ENCODE results near the gene ANKRD33. TPM values are rescaled to one million over a fixed set of nuclear protein-coding genes. Genes with fewer than 3 reads are reported as not detected.

The ANKRD33 gene
- total RNA-seq, 3 donors from 2014 or later (not counting 1 experiment from before 2014, with no cell fraction given) = not detected

DNA sequence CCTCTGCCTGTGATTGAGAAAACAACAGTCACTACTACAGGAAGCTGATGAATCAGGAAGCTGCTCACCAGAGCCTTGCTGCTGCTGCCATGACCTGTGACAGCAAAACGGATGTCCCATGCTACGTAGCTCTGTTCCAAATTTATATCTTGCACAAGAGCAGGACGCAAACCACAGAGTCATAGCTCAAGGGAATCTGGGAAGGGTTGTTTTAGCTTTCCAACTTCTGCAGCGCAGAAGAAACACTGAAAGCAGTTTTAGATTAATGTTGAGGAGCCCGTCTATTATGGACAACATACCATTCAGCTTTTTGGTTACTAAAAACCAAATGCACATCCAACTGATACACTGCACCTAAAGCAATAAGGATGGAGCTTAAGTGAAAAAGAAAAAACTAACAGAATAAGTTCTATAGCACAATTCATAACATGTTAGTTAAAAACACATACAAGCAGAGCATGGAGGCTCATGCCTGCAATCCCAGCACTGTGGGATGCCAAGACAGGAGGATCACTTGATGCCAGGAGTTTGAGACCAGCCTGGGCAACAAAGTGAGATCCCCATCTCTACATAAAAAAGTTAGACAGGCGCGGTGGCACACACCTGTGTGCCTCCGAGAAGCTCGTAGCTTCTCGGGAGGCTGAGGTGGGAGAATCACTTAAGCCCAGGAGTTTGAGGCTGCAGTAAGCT lies 1.7 kb upstream of the ANKRD33 start:
- peak; percentile 89 to 98 (median 95) for ATAC-seq
- intact Hi-C loops (cut with micrococcal nuclease) = no loop called here
- H3K9me3 ChIP-seq (ENCODE audit: control insufficient read depth, insufficient read depth, low read length) = no peaks in the 10 kb centered on the region
- peaks cover 0 to 4% of the 10 kb centered on the region in 2 donors for H3K27me3 Mint-ChIP-seq (ENCODE audit: low read depth in 2 of 2)
- H3K9me3 Mint-ChIP-seq = no peaks in the 10 kb centered on the region
- no peak overlapping the region for H3K27ac ChIP-seq (ENCODE audit: low read length)
- peaks cover 11 to 13% of the 10 kb centered on the region in 2 donors for H3K4me1 Mint-ChIP-seq
- no peaks in the 10 kb centered on the region for H3K27me3 ChIP-seq (ENCODE audit: control insufficient read depth, insufficient read depth, low read length)
- H3K36me3 ChIP-seq (ENCODE audit: control insufficient read depth, insufficient read depth, low read length) = no peaks in the 10 kb centered on the region
- H3K4me1 ChIP-seq (ENCODE audit: control insufficient read depth, insufficient read depth, low read length) = peaks cover 12% of the 10 kb centered on the region
- TF ChIP-seq, protein P1, sequence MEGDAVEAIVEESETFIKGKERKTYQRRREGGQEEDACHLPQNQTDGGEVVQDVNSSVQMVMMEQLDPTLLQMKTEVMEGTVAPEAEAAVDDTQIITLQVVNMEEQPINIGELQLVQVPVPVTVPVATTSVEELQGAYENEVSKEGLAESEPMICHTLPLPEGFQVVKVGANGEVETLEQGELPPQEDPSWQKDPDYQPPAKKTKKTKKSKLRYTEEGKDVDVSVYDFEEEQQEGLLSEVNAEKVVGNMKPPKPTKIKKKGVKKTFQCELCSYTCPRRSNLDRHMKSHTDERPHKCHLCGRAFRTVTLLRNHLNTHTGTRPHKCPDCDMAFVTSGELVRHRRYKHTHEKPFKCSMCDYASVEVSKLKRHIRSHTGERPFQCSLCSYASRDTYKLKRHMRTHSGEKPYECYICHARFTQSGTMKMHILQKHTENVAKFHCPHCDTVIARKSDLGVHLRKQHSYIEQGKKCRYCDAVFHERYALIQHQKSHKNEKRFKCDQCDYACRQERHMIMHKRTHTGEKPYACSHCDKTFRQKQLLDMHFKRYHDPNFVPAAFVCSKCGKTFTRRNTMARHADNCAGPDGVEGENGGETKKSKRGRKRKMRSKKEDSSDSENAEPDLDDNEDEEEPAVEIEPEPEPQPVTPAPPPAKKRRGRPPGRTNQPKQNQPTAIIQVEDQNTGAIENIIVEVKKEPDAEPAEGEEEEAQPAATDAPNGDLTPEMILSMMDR (IDR thresholded peaks at IDR 0.05) = no peak
- peak in 1 of 2 donors; percentile 72 for DNase-seq
- no peak overlapping the region for H3K4me3 ChIP-seq (ENCODE audit: low read length)
- peak overlapping the region; percentile 70 for H3K4me3 Mint-ChIP-seq
- peak overlapping the region; percentile 77 to 78 for H3K27ac Mint-ChIP-seq
- H3K36me3 Mint-ChIP-seq = no peaks in the 10 kb centered on the region
- 53% methylated on average over 9 of the region's 10 CpGs for WGBS (ENCODE audit: insufficient coverage)

DNA sequence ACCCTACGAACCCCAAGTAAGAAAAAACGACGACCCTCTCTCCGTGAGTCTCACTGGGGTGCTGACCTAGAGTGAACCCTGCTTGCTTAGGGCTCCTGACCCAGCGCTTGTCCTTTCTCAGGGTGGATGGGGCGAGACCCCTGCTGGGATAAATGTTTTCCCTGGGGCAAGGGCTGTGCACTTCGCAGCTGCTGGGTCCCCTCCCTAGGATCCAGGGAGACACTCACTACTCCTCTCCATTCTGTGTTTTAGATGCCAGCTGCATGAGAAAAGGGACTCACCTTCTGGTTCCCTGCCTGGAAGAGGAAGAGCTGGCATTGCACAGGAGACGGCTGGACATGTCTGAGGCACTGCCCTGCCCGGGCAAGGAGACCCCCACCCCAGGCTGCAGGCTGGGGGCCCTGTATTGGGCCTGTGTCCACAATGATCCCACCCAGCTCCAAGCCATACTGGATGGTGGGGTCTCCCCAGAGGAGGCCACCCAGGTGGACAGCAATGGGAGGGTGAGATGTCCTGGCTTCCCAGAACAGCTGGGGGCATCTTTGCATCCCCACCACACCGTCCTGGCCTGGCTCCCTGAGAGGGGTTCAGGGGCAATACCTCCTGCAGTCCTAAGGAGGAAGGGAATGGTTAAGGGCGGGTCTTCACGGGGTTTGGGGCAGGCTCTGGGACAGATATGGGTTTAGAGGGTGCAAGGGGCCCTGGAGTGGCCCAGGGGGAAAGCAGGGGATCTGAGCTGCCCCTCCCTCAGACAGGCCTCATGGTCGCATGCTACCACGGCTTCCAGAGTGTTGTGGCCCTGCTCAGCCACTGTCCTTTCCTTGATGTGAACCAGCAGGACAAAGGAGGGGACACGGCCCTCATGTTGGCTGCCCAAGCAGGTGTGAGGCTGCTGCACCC lies 663 bp downstream of the ANKRD33 start:
- H3K36me3 Mint-ChIP-seq = no peaks in the 10 kb centered on the region
- no peak overlapping the region for H3K4me3 Mint-ChIP-seq
- no peaks in the 10 kb centered on the region for H3K36me3 ChIP-seq (ENCODE audit: control insufficient read depth, insufficient read depth, low read length)

DNA sequence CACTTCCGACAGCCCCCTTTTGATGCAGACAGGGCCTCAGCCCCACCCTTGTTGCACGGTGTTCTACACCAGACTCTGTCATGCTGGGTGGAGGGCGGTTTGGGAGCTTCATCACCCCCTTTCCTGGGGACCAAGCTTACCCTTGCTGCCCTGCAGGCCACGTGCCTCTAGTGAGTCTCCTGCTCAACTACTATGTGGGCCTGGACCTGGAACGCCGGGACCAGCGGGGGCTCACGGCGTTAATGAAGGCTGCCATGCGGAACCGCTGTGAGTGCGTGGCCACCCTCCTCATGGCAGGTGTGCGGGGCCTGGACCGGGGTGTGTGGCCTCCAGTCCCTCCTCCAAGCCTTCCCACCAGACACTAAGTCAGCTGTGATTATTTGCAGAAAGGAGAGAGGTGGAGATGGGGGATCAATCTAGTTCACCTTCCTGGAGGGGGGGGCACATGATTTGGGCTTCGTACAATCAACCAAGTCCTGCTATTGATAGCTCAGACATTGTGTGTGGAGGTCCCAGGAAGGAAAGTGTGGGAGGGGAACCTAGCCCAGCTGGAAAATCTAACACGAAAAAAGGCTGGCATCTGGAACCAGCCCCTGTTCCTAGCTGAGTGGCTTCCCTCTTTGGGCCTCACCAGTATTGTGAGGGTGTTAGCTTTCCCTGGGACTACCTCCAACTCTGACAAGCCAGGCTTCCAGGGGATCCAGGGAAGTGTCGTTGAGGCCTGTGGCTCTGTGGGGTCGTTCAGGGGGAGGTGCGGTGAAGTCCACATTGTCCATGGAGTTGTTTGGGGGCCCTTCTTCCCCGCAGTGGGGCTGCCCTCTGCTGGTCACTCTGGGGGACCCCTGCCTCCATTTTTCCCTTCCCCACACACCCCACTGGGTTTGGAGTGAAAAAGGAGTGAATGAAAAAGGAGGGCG lies 1.6 kb downstream of the ANKRD33 start:
- DNase-seq = no peak
- no peaks in the 10 kb centered on the region for H3K9me3 ChIP-seq (ENCODE audit: control insufficient read depth, insufficient read depth, low read length)
- H3K27ac Mint-ChIP-seq = no peak overlapping the region
- H3K4me3 Mint-ChIP-seq = no peak overlapping the region
- no peaks in the 10 kb centered on the region for H3K36me3 ChIP-seq (ENCODE audit: control insufficient read depth, insufficient read depth, low read length)
- no peaks in the 10 kb centered on the region for H3K27me3 ChIP-seq (ENCODE audit: control insufficient read depth, insufficient read depth, low read length)
- intact Hi-C loops (cut with micrococcal nuclease) = no loop called here
- 90% methylated on average over 18 of the region's 21 CpGs for WGBS (ENCODE audit: insufficient coverage)
- no peaks in the 10 kb centered on the region for H3K36me3 Mint-ChIP-seq
- no peak overlapping the region for H3K27ac ChIP-seq (ENCODE audit: low read length)
- H3K4me1 Mint-ChIP-seq = peaks cover 11 to 13% of the 10 kb centered on the region in 2 donors
- no peak overlapping the region for H3K4me3 ChIP-seq (ENCODE audit: low read length)
- H3K4me1 ChIP-seq (ENCODE audit: control insufficient read depth, insufficient read depth, low read length) = peaks cover 12% of the 10 kb centered on the region
- peaks cover 0 to 3% of the 10 kb centered on the region in 2 donors for H3K27me3 Mint-ChIP-seq (ENCODE audit: low read depth in 2 of 2)
- TF ChIP-seq, protein P1 (IDR thresholded peaks at IDR 0.05) = no peak
- no peak for ATAC-seq
- no peaks in the 10 kb centered on the region for H3K9me3 Mint-ChIP-seq

More for the DNA sequence above, 663 bp downstream of the ANKRD33 start:
- 84% methylated on average over 15 of the region's 15 CpGs for WGBS (ENCODE audit: insufficient coverage)
- Histone ChIP-seq H3K4me3 (ENCODE audit: low read length) (no peak overlapping the region), H3K4me1 (ENCODE audit: control insufficient read depth, insufficient read depth, low read length) (peaks cover 12% of the 10 kb centered on the region), H3K27ac (ENCODE audit: low read length) (no peak overlapping the region), H3K27me3 (ENCODE audit: control insufficient read depth, insufficient read depth, low read length) (no peaks in the 10 kb centered on the region), H3K9me3 (ENCODE audit: control insufficient read depth, insufficient read depth, low read length) (no peaks in the 10 kb centered on the region)
- Mint-ChIP-seq H3K9me3 (no peaks in the 10 kb centered on the region), H3K27ac (no peak overlapping the region), H3K27me3 (ENCODE audit: low read depth in 2 of 2) (peaks cover 0 to 3% of the 10 kb centered on the region in 2 donors), H3K4me1 (peaks cover 11 to 13% of the 10 kb centered on the region in 2 donors)
- intact Hi-C loops (cut with micrococcal nuclease) = no loop called here
- no peak for DNase-seq
- TF ChIP-seq, protein P1 (IDR thresholded peaks at IDR 0.05) = no peak
- ATAC-seq = no peak

All from natural killer cell (primary cell).